Stimulated activated CD4-positive, alpha-beta T cell treated with anti-CD3 and anti-CD28 coated beads, Interleukin-4, amount 100 ng/mL, for 24 hours (primary cell): ENCODE measurements around the gene EEIG1.
A peak's percentile ranks its signal among the peaks of the same experiment; 100 is the strongest.

Source experiments
- DNase-seq: peaks from one replicate; pipeline ENCODE4 v3.0.0-alpha.2; 2020

EEIG1 gene

GRCh38 chr9:128001151-128001778 is 20.5 kb upstream of the EEIG1 start:
- no peak for DNase-seq

DNA sequence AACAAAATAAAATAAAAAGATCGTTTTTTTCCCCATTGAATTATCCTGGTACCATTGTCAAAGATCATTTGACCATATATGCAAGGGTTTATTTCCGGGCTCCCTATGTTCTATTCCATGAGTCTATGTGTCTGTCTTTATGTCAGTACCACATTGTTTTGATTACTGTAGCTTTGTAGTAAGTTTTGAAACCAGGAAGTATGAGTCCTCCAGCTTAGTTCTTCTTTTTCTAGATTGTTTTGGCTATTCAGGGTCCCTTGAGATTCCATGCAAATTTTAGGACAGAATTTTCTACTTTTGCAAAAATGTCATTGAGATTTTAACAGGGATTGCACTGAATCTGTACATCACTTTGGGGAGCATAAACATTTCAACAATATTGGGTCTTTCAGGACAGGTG is 18.7 kb upstream of the EEIG1 start:
- DNase-seq: no peak

GRCh38 chr9:127993721-127994120 is 12.9 kb upstream of the EEIG1 start:
- no peak for DNase-seq

DNA sequence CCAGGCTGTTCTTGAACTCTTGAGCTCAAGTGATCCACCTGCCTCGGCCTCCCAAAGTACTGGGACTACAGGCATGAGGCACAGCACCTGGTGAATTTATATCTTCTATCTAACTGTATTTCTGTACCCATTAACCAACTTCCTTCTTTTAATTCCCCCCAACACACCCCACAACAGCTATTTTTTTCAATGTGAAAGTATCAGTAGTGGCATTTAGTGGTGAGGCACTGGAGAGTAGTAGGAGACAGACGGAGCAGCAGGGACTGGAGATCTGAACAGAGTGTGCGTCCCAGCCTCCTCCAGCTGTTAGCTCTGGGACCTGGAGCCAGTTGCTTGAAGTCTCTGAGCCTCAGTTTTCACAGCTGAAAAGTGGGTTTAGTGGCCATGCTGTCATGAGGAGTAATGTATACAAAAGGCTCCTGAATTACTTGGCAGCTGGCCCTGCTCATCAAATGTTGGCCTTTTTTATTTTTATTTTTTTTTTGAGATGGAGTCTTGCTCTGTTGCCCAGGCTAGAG is 11.0 kb upstream of the EEIG1 start:
- no peak for DNase-seq

DNA sequence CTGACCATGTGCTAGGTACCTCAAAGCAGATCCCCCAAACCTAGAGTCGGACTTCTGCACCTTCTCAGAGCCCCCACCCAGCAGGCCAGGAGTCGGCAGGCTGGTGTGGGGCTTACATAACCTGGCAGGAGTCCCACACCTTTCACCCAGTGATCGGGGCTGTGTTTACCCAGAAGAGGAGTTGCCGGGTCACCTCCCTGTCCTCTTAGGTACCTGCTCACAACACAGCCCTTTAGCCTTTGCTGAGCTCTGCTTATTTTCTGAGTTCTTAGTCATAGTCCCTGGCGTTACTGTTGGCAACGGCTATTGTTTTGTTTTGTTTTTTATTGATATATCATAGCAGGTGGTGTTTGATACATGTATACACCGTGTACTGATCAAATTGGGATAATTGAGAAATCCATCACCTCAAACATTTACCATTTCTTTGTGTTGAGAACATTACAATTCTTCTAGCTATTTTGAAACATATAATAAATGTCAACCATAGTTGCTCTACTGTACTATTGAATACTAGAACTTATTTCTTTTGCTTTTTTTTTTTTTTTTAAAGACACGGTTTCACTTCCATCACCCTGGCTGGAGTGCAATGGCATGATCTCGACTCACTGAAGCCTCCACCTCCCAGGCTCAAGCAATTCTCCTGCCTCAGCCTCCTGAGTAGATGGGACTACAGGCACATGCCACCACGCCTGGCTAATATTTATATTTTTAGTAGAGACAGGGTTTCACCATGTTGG is 10.4 kb upstream of the EEIG1 start:
- no peak for DNase-seq

DNA sequence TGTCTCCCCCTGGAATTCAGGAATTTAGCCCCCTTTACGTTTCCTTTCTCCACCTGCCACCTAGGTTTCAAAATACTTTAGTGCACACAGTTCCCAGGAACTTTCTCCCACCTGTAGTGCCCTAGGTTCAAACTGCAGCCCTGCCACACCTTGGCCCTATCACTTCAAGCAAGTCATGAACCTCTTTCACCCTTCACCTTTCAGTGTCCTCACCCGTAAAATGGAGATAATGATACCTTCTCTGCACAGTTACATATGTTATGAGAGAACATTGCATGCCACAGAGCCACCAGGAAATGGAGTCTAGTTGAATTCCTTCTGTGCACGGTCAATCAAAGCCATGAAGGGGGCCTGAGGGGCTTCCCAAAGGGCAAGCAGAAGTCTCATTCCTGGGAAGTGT is 9.8 kb upstream of the EEIG1 start:
- no peak for DNase-seq

DNA sequence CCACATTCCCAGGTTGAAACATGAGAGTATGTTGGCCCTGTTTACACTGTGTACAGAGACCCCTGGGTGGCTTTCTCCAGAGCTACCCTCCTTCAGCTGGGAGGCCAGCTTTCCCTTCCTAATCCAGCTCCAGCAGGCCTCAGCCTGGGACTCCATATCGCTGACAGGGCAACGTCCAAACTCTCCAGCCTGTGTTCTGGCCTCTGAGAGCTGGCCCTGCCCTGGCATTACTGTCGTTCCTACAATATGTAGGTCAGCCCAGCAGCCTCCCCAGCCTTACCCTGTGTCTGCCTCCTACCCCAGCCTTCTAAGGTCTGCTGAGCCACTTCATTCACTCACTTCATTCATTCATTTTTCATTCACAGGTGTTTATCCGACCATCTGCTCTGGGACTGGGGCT is 8.3 kb upstream of the EEIG1 start:
- DNase-seq: no peak

DNA sequence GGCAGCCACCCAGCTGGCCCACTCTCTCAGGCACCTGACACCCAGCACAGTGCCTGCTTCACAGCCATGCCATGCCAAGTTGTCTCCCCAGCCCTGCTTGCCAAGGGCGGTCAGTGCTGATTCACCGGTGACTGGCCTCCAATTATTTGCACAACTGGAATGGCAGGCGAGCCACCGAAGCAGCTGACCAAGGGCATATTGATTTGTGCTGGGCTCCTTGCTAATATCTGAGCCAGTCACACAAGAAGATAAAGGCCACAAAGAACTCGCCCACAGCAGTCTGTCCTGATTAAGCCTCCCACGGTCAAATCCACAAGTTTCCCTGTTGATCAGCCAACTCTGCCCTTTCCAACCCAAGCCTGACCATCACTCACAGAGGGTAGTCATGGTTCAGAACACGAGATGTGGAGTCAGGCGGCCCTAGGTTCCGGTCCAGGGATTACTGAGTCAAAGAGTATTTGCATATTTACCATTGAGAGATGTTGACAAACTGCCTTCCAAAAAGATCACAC is 6.4 kb upstream of the EEIG1 start:
- no peak for DNase-seq

- no peak for DNase-seq
These were observed 4.2 kb upstream of the EEIG1 start for GRCh38 chr9:127985011-127985410.

DNA sequence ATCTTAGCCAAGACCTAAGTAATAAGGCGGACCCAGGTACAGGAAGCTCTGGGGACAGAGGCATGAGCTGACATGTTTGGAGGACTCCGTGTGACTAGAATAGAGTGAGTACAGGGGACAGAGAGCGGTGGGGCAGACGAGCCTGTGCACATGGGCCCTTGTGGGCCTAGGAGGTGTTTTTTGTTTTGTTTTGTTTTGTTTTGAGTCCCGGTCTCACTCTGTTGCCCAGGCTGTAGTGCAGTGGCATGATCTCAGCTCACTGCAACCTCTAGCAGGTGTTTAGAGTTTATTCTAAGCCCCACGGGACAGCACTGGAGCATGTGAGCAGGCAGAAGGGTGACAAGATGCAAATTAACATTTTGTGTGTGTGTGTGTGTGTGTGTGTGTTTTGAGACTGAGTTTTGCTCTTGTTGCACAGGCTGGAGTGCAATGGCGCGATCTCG is 3.1 kb upstream of the EEIG1 start:
- DNase-seq: no peak

DNA sequence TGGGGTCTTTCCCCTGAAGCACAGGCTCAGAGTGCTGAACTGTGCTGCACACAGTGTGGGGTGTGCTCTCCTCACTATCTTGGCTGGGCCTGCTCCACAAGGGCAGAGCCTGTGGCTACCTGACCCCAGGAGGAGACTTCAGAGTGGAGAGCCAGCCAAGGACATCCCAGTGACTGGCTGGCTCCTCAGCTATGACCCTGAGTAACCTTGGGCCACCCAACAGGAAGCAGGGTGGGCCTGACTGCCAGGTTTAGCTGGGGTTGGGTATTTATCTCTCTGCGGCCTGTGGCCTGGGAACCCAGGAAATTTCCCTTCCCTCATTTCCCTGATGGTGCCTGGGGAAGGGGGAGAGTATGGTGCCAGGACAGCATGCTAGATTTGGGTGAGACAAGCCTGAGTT is 2.1 kb upstream of the EEIG1 start:
- DNase-seq: no peak

DNA sequence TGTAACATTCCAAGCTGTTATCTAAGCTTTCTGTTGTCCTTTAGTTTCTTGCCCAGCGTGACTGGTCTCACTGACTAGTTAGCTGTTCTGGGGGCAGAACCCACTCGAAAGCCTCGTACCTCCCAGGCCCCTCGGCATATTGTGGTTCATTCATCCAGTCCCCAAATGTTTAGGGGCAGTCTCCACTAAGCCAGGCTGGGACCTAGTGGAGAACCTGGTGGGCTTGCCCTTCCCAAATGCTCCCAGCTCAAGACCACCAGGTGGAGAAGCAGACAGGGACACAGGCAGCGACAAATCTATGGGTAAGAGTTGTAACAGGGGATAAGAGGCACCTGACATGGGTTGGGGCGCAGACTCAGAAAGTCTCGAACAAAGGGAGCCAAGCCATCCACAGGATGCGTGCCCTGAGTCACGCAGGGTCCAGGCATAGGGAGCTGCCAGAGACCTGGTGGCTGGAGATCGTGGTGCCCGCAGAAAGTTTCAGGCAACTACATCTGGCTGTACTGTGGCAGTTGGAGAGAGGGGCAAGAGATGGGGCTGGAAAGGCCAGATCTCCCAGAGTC is 851 bp upstream of the EEIG1 start:
- peak; percentile 36 for DNase-seq

DNA sequence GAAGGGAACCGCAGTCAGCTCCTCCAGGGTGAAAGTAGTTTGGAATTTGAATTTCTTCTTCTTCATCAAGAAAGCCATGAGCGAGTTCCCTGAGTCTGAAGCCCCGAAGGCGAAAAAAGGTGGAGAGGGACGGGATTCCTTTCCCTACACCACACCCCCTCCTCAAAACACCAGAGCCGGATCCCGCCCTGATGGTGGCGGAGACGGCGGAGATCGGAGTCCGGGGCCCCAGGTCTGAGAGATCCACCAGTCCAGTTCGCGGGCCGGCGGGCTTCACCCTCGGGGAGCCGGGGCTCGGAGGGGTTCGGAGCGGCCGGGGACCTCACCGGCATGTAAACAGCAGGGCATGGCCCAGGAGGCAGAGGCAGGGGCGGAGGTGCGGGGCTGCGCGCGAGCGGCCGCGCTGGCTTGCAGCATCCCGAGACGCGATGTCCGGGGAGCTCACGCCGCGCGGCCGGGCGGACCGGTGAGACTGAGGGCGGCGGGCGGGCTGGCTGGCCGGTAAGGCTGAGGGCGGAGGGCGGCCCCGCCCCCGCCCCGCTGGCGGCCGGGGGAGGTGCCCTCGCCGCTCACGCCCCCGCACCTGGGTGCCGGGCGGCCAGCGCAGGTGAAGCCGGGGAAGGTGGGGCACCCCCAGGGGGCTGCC is 606 bp downstream of the EEIG1 start:
- peak; percentile 40 for DNase-seq

GRCh38 chr9:127979333-127980059 is 1.3 kb downstream of the EEIG1 start:
- DNase-seq: peak; percentile 32

DNA sequence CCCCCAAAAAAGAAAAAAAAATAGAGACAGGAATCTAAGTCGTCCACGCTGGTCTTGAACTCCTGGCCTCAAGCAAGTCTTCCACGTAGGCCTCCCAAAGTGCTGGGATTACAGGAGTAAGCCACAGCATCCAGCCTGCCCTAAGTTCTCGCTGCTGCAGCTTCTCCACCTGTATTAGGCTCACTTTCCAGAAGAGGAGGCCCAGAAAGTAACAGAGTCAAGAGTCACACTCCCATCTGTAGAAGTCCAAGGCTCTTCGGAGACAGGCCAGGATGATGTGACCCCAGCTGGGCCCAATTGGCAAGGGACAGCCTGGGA is 1.8 kb downstream of the EEIG1 start:
- DNase-seq: no peak

- peak; percentile 33 for DNase-seq
These were observed 2.7 kb downstream of the EEIG1 start for GRCh38 chr9:127977884-127978647.

DNA sequence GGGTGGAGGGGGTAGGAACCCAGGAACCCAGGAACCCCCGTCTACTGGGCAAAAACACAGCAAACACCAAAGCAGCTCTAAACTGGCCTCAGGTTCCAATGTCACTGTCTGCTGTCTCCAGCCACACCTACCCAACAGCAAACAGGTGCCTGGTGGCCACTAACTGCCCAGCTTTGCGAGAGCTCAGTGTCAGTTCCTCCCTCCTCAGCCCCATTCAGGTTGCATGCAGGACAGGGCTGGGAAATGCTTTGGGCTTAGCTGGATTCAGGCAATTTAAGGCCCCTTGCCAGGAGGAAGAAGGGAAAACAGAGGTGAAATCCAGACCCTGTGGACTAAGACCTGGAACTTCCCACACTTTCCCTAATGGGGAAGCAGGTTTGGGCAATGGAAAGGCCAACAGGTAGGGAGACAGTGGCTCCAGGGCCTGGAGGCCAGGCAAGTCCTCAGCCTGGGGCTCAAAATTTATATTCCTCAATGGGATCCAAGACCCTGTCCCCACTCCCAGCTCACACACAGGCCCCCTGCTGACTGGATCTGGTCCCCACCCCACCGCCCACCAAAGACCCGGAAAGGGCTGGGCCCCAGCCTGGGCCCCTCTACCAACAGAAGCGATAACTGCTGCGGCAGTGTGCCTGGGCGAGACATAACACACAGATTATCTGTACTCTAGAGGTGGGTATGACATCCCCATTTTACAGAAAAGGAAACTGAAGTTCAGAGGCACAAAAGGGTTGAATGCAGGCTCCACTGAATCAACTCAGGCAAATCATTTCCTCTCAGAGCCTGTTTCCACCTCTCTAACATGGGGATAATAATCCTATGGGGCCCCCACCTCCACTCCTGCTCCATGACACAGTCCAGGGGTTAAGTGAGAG is 3.5 kb downstream of the EEIG1 start:
- peak; percentile 43 for DNase-seq

DNA sequence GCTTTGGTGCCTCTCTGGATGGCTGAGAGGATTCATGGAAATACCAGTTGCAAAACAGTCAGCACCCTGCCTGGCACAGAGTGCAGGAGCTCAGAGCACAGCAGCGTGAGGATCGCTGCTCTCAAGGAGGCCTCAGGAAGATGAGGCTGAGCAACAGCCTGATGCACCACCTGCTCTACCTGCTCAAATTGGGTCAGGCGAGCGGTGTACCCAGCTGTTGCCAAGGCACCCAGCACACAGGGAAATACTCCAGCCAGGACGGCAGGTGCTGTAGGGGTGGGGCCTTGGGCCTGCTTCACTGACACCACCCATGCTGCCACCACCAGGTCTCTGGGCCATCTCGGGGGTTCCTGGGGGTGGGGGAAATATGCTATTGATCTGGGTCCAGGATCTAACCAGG is 4.3 kb downstream of the EEIG1 start:
- peak; percentile 23 for DNase-seq

DNA sequence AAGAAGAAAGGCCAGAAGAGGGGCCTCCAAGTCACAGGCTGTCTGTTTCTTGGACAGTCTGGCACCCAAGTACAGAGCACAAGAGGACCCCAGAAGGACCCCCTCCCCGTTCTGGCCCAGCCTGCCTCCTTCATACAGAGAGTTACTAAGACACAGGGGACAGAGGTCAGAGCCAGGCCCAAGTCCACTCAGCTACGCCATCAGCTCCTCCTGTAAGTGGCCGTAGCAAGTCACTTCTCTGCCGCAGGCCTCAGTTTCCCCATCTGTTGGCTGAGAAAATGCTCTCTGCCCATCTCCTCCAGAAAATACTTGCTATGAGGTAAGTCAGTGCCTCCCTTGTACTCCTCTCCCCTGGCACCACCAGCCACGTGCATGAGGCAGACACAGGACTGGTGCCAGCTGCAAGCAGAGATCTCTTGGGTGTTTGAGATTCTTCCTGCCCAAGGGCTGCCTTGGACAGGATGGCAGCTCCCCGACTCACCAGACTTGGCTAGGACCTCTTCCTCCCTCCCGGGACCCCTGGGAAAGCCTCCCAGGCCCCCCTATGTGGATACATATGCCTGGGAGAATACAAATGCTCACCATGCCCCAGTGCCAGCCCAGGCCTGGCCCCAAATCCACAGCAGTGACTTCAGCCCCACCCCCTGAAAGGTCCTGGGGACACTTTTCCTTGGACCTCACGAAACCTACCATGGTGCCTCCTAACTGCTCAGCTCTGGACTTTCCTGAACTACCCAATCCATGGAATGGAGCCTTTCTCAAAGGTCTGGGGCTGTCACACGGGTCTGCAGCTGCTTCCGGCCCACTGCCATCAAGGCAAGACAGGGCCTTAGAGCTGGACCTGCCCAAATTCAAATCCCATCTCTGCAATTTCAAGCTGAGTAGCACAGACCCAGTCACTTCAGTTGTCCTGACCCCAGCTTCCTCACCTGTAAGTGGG is 5.1 kb downstream of the EEIG1 start:
- no peak for DNase-seq

DNA sequence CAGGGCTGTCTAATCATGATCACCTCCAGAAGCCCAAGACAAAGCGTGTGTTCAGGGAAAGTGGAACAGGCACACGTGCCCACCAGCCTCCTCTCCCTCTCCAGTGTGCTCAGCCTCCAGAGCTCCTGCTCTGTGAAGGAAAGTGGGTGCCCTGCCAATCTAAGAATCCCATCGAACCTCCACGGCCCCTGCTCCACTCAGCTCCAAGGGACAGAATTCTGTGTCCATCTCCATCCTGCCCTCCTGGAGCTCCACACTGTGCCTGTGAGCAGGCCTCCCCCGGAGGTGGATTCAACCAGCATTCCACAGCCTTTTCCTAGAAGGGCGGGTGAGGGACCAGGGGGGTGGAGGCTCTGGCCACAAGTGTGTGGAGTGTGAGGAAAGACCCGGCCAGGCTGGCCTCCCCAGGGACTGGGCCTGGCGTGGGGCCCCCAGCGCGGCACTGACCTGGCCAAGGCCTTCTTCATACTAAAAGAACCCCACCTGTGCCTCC is 6.0 kb downstream of the EEIG1 start:
- DNase-seq: no peak
